K562 (cell line): Measurements from ENCODE around the gene PRSS56. TPM values are rescaled to one million over a fixed set of nuclear protein-coding genes. Genes with fewer than 3 reads are reported as not detected.

Source experiments
- ATAC-seq: fragments of 200-7000 bp; cut with Tn5 transposase; 3 replicates; pipeline ENCODE4 v1.9.1; 2020; ENCODE audit warnings: moderate library complexity
- BruUV-seq: library from RNA; stranded (reverse); fragments of 400-500 nt; replicated peaks from 2 replicates; lab custom pipeline; 2021; lab: Mats Ljungman, UMichigan
- CTCF ChIA-PET: fragments of 300-600 bp; formaldehyde crosslinking; extraction: SDS; loops from one replicate; lab custom pipeline; 2021; ENCODE audit warnings: low intra/inter-chr PET ratio; lab: Yijun Ruan, JAX
- POLR2A ChIA-PET: fragments of 300-600, 350-650 bp; sonication (Branson Sonifier 250); formaldehyde crosslinking; extraction: SDS; loops from one replicate; lab custom pipeline; 2021; ENCODE audit warnings: antibody characterized with exemption, inconsistent platforms; lab: Yijun Ruan, JAX
- DNase-seq, 4 experiments: peaks; one replicate each; pipeline versions ENCODE4 v3.0.0 to v3.0.0-alpha.2; 2011 to 2018; ENCODE audit warnings: low spot score in 3 of 4, mixed read lengths in 3 of 4; ENCODE audit errors: extremely low read depth in 1 of 4
- FAIRE-seq: peaks from 2 replicates; lab custom pipeline; 2011; peaks lifted over from hg19 to GRCh38; lab: Jason Lieb, UNC
- H2AFZ ChIP-seq: 2 replicates; pipeline ENCODE4 v1.6.0; 2011; ENCODE audit warnings: low read depth, low read length, control low read depth, inconsistent platforms
- H3K27ac ChIP-seq: fragments of 200-600 bp; 3 replicates; pipeline ENCODE4 v1.8.0; 2011; ENCODE audit warnings: low read depth, mild to moderate bottlenecking, control low read depth, inconsistent platforms, low read length, moderate library complexity, mixed read lengths; ENCODE audit errors: extremely low read depth
- H3K27me3 ChIP-seq, 2 experiments: fragments of 300-600 bp in 1 of 2; 2 replicates in 1 of 2; 3 replicates in 1 of 2; pipeline versions ENCODE4 v1.6.0 to v1.8.0; 2011; ENCODE audit warnings: inconsistent platforms in 2 of 2, low read length in 2 of 2, mild to moderate bottlenecking in 1 of 2, mixed read lengths in 1 of 2, moderate library complexity in 1 of 2; ENCODE audit not compliant: control insufficient read depth in 2 of 2, insufficient read depth in 2 of 2
- H3K36me3 ChIP-seq: fragments of 300-600 bp; 3 replicates; pipeline ENCODE4 v1.8.0; 2011; ENCODE audit warnings: mild to moderate bottlenecking, low read length, inconsistent platforms; ENCODE audit not compliant: control insufficient read depth, insufficient read depth
- H3K4me1 ChIP-seq, 2 experiments: fragments of 200-600 bp in 1 of 2; replicated peaks in 1 of 2; 2 replicates in 1 of 2; 3 replicates in 1 of 2; pipeline versions ENCODE4 v1.5.1 to v1.8.0; 2011; ENCODE audit warnings: inconsistent platforms in 2 of 2, low read length in 2 of 2, mild to moderate bottlenecking in 1 of 2, mixed read lengths in 1 of 2, moderate library complexity in 1 of 2; ENCODE audit not compliant: control insufficient read depth in 2 of 2, insufficient read depth in 2 of 2
- H3K4me2 ChIP-seq: 2 replicates; pipeline ENCODE4 v1.6.1; 2011; ENCODE audit warnings: low read length, control low read depth, inconsistent platforms, mixed read lengths; ENCODE audit not compliant: insufficient read depth
- H3K4me3 ChIP-seq: fragments of 200-600 bp; sonication (generic), shearing (Covaris generic); 2 replicates; pipeline ENCODE4 v1.5.1; 2016; ENCODE audit warnings: control low read depth, inconsistent platforms
- H3K79me2 ChIP-seq: fragments of 200-600 bp; 3 replicates; pipeline ENCODE4 v1.8.0; 2011; ENCODE audit warnings: low read length, inconsistent platforms; ENCODE audit not compliant: control insufficient read depth, insufficient read depth
- H3K9ac ChIP-seq, 2 experiments: 2 replicates each; pipeline versions ENCODE4 v1.6.0 to v1.6.1; 2011; ENCODE audit warnings: low read depth in 2 of 2, low read length in 2 of 2, control low read depth in 1 of 2, inconsistent platforms in 1 of 2, mild to moderate bottlenecking in 1 of 2, mixed read lengths in 1 of 2; ENCODE audit not compliant: insufficient read depth in 1 of 2
- H3K9me1 ChIP-seq: one replicate; pipeline ENCODE4 v1.6.0; 2011; ENCODE audit warnings: inconsistent platforms, mild to moderate bottlenecking, low read length, moderate library complexity; ENCODE audit not compliant: control insufficient read depth, insufficient read depth
- H3K9me3 ChIP-seq: replicated peaks from 2 replicates; pipeline ENCODE4 v1.5.1; 2011; ENCODE audit warnings: low read depth, low read length, inconsistent platforms; ENCODE audit not compliant: control insufficient read depth, insufficient read depth
- H4K20me1 ChIP-seq: replicated peaks from 2 replicates; pipeline ENCODE4 v1.6.1; 2011; ENCODE audit warnings: low read length, inconsistent platforms, mixed read lengths; ENCODE audit not compliant: control insufficient read depth, insufficient read depth
- MED1 ChIP-seq: sonication (generic); formaldehyde crosslinking; IDR thresholded peaks from 2 replicates; pipeline ENCODE4 v1.8.1; 2023; ENCODE audit warnings: missing genetic modification reagents, borderline replicate concordance
- PRDM10 ChIP-seq: fragments of 450-650 bp; IDR thresholded peaks from 2 replicates; pipeline ENCODE4 v1.6.1; 2018; ENCODE audit not compliant: partially characterized antibody
- WGBS: fragments of 100-300 bp; shearing (Covaris generic); methylation state at CpG from one replicate; pipeline ENCODE4 v1.1.6; 2016; ENCODE audit warnings: low coverage, mixed read lengths; ENCODE audit not compliant: insufficient coverage; ENCODE audit errors: missing lambda C conversion rate; 5-methylcytosine and 5-hydroxymethylcytosine counted together
- in situ Hi-C: fragments of 300-500 bp; cut with MboI; formaldehyde crosslinking; loops from 4 replicates; pipeline ENCODE4 v1.15.0; 2018; ENCODE audit warnings: inconsistent platforms, mixed read lengths
- intact Hi-C: fragments of 100-400 bp; cut with micrococcal nuclease; formaldehyde crosslinking; loops from 2 replicates; pipeline ENCODE4 v1.14.2; 2022
- polyA plus RNA-seq, 8 experiments: library from polyadenylated mRNA; depleted of rRNA in 4 of 8; stranded (reverse) in 5 of 8; unstranded in 3 of 8; fragments of >200 nt; fragmentation: Nextera tagmentation in 2 of 8; fragmentation: Illumina TruSeq in 1 of 8; extraction: Ambion mirVana in 2 of 8; extraction: Trizol in 1 of 8; gene quantifications; 2 replicates each; pipeline versions ENCODE4 v1.2.1 to v1.2.3, GENCODE V29; 2011 to 2014; ENCODE audit warnings: inconsistent platforms in 1 of 8, missing spikeins in 1 of 8
- total RNA-seq, 7 experiments: library from RNA; depleted of rRNA in 6 of 7; stranded (reverse); fragments of >200 nt in 6 of 7; fragmentation: Illumina TruSeq in 2 of 7; extraction: Trizol in 2 of 7; gene quantifications; 2 replicates each; pipeline versions ENCODE4 v1.2.1 to v1.2.3, GENCODE V29; 2011 to 2021; ENCODE audit warnings: low replicate concordance in 1 of 7

Gene PRSS56
- total and polyA plus RNA-seq, 9 of the 15 experiments (the other 6 are each of a cell fraction or from before 2014, with no cell fraction given): not detected

GRCh38 chr2:232490221-232491138 is 29.7 kb upstream of the PRSS56 start:
- BruUV-seq: no TSS peak
- CTCF ChIA-PET: no interaction called here
- Histone ChIP-seq H3K4me2 (no peak overlapping the region), H4K20me1 (no peaks in the 10 kb centered on the region), H3K36me3 (no peaks in the 10 kb centered on the region), H3K27ac (no peak overlapping the region), H2AFZ (no peak overlapping the region), H3K79me2 (no peaks in the 10 kb centered on the region), H3K4me1 (no peaks in the 10 kb centered on the region), H3K4me3 (no peak overlapping the region), H3K27me3 (peaks cover 0 to 29% of the 10 kb centered on the region in 2 experiments; a peak in 2 of 5 replicates), H3K9ac (no peak overlapping the region), H3K9me3 (no peaks in the 10 kb centered on the region), H3K9me1 (no peaks in the 10 kb centered on the region)
- intact Hi-C loops (no loop called here), in situ Hi-C loops (no loop called here)
- peak; percentile 27; the same call in 1 of the 3 replicates for ATAC-seq
- FAIRE-seq: no peak
- DNase-seq: no peak
- TF ChIP-seq MED1 (CRISPR knock-in tag) (no peak), PRDM10 (peak; percentile 42)
- POLR2A ChIA-PET: no interaction called here
- 10% methylated on average over 17 of the region's 30 CpGs for WGBS
